Uterus (tissue), 2 donors: ENCODE results near the gene CCT7.

ENCODE experiments used
- CTCF ChIP-seq, 4 experiments: fragments of 200-600 bp in 2 of 4; fragments of 450-650 bp in 2 of 4; sonication (generic) in 2 of 4; IDR thresholded peaks; one replicate each; pipeline ENCODE4 v1.5.1; 2016 to 2019; ENCODE audit warnings: antibody characterized with exemption in 4 of 4, mild to moderate bottlenecking in 2 of 4, moderate library complexity in 1 of 4
- POLR2A ChIP-seq, 2 donors: fragments of 450-650 bp; IDR thresholded peaks; one replicate each; pipeline ENCODE4 v1.6.1; 2016; ENCODE audit warnings: antibody characterized with exemption in 2 of 2, mild to moderate bottlenecking in 1 of 2, moderate library complexity in 1 of 2

- TF ChIP-seq CTCF (IDR thresholded peaks at IDR 0.05) = no peak
- no peak for TF ChIP-seq POLR2A (IDR thresholded peaks at IDR 0.05)
Observed at GRCh38 chr2:73289304-73289703, 55.2 kb downstream of the CCT7 start.
